GM18870 (cell line): ENCODE data around the gene PAX8.

ENCODE experiments used
- ATAC-seq: cut with Tn5 transposase; IDR thresholded peaks from one replicate; pipeline ENCODE4 v1.9.1; 2021; ENCODE audit warnings: moderate library complexity; ENCODE audit not compliant: unreplicated experiment

PAX8 gene

GRCh38 chr2:113224647-113225236, 54.0 kb downstream of the PAX8 start:
- ATAC-seq = no peak

GRCh38 chr2:113223813-113224212, 54.9 kb downstream of the PAX8 start:
- ATAC-seq = no peak

GRCh38 chr2:113221846-113222245, 56.9 kb downstream of the PAX8 start:
- ATAC-seq = no peak

- ATAC-seq = no peak
These were observed 57.6 kb downstream of the PAX8 start for GRCh38 chr2:113220970-113221708.

- no peak for ATAC-seq
These were observed 58.7 kb downstream of the PAX8 start for GRCh38 chr2:113219889-113220641.

- ATAC-seq = no peak
These were observed 59.2 kb downstream of the PAX8 start for GRCh38 chr2:113219525-113219888.

- ATAC-seq = no peak
These were observed 59.7 kb downstream of the PAX8 start for GRCh38 chr2:113219092-113219441.

- no peak for ATAC-seq
These were observed 60.2 kb downstream of the PAX8 start for GRCh38 chr2:113218283-113219091.

GRCh38 chr2:113217455-113218282, 61.1 kb downstream of the PAX8 start:
- ATAC-seq = no peak

GRCh38 chr2:113216891-113217454, 61.7 kb downstream of the PAX8 start:
- no peak for ATAC-seq

GRCh38 chr2:113216321-113216720, 62.4 kb downstream of the PAX8 start:
- no peak for ATAC-seq

- no peak for ATAC-seq
These were observed 63.7 kb downstream of the PAX8 start for GRCh38 chr2:113215056-113215455.

GRCh38 chr2:113214141-113214540, 64.6 kb downstream of the PAX8 start:
- ATAC-seq = no peak

GRCh38 chr2:113213061-113213930, 65.4 kb downstream of the PAX8 start:
- no peak for ATAC-seq

- ATAC-seq = no peak
These were observed 66.3 kb downstream of the PAX8 start for GRCh38 chr2:113212245-113213060.

- ATAC-seq = no peak
These were observed 67.3 kb downstream of the PAX8 start for GRCh38 chr2:113211226-113212105.

- no peak for ATAC-seq
These were observed 69.0 kb downstream of the PAX8 start for GRCh38 chr2:113209646-113210171.
